ENCODE results near the gene DRC1. TPM values are rescaled to one million over a fixed set of nuclear protein-coding genes. Genes with fewer than 3 reads are reported as not detected.

The DRC1 gene
- total RNA-seq, 1 experiment from 2014 or later: not detected

GRCh38 chr2:26462100-26462499 lies 60.4 kb downstream of the DRC1 start:
- TF ChIP-seq, protein P1, sequence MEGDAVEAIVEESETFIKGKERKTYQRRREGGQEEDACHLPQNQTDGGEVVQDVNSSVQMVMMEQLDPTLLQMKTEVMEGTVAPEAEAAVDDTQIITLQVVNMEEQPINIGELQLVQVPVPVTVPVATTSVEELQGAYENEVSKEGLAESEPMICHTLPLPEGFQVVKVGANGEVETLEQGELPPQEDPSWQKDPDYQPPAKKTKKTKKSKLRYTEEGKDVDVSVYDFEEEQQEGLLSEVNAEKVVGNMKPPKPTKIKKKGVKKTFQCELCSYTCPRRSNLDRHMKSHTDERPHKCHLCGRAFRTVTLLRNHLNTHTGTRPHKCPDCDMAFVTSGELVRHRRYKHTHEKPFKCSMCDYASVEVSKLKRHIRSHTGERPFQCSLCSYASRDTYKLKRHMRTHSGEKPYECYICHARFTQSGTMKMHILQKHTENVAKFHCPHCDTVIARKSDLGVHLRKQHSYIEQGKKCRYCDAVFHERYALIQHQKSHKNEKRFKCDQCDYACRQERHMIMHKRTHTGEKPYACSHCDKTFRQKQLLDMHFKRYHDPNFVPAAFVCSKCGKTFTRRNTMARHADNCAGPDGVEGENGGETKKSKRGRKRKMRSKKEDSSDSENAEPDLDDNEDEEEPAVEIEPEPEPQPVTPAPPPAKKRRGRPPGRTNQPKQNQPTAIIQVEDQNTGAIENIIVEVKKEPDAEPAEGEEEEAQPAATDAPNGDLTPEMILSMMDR (conservative IDR thresholded peaks at IDR 0.05): no peak
- Histone ChIP-seq H3K18ac (ENCODE audit: insufficient read length, low read depth, low read length) (peak overlapping the region; percentile 44), H3K4me1 (ENCODE audit: insufficient read depth, low read length) (no peaks in the 10 kb centered on the region), H2BK5ac (ENCODE audit: insufficient read length, low read length) (no peak overlapping the region), H2AFZ (ENCODE audit: low read length) (no peak overlapping the region), H4K20me1 (ENCODE audit: control insufficient read depth, insufficient read depth, insufficient read length) (no peaks in the 10 kb centered on the region), H3K27ac (ENCODE audit: insufficient read length, low read depth, low read length) (no peak overlapping the region), H4K8ac (replicated peaks; ENCODE audit: insufficient read length, low read depth, low read length) (no peak overlapping the region), H3T11ph (ENCODE audit: low read length) (no peak overlapping the region), H3K23me2 (ENCODE audit: insufficient read length, low read depth, low read length, poor library complexity, severe bottlenecking) (no peaks in the 10 kb centered on the region), H2AK5ac (ENCODE audit: insufficient read length, low read length) (no peak overlapping the region), H2BK20ac (ENCODE audit: low read depth, low read length, poor library complexity, severe bottlenecking) (no peak overlapping the region), H3K56ac (ENCODE audit: insufficient read length, low read depth, low read length) (no peak overlapping the region), H3K9ac (ENCODE audit: extremely low read depth, insufficient read length, low read length) (no peak overlapping the region), H2BK15ac (ENCODE audit: low read depth, low read length) (no peak overlapping the region), H3K4ac (ENCODE audit: low read depth, low read length) (no peak overlapping the region), H2BK12ac (ENCODE audit: insufficient read length, low read depth, low read length) (no peak overlapping the region), H4K5ac (ENCODE audit: insufficient read length, low read depth, low read length) (no peak overlapping the region), H3K23ac (ENCODE audit: insufficient read length, low read depth, low read length) (no peak overlapping the region), H3K14ac (ENCODE audit: insufficient read depth, low read length) (0 out of 2 replicates have a peak overlapping the region, but pooled peaks have one; percentile 42), H3K27me3 (ENCODE audit: insufficient read depth, low read length) (no peaks in the 10 kb centered on the region), H4K91ac (ENCODE audit: insufficient read length, low read depth, low read length) (no peak overlapping the region), H3K4me2 (ENCODE audit: insufficient read depth, insufficient read length, low read length) (no peak overlapping the region), H3K79me2 (ENCODE audit: insufficient read depth, low read length) (no peaks in the 10 kb centered on the region), H2BK120ac (ENCODE audit: low read depth, low read length, poor library complexity, severe bottlenecking) (no peak overlapping the region), H3K79me1 (ENCODE audit: insufficient read depth, low read depth, low read length, poor library complexity, severe bottlenecking) (no peaks in the 10 kb centered on the region), H3K9me3 (ENCODE audit: control insufficient read depth, low read depth, low read length) (no peaks in the 10 kb centered on the region)
- no CpG with 5 or more reads among the region's 6 CpGs for WGBS (ENCODE audit: extremely low coverage, insufficient read length, low lambda C conversion rate)
- H3K27me3 Mint-ChIP-seq (ENCODE audit: low read depth): no peaks in the 10 kb centered on the region; the same call in 1 of the 2 replicates
- H3K36me3 Mint-ChIP-seq (ENCODE audit: insufficient read depth in 1 of 3, low read depth in 3 of 3): no peaks in the 10 kb centered on the region
- peak overlapping the region in 2 of 3 experiments; percentile 44 to 70; a peak in 1 of 7 replicates for H3K27ac Mint-ChIP-seq
- no peaks in the 10 kb centered on the region for H3K9me3 Mint-ChIP-seq
- no peak overlapping the region for H3K4me3 Mint-ChIP-seq
- no peak for DNase-seq
- peaks cover 40 to 60% of the 10 kb centered on the region in 2 experiments for H3K4me1 Mint-ChIP-seq
